ENCODE results near the gene CHAT. TPM values are rescaled to one million over a fixed set of nuclear protein-coding genes. Genes with fewer than 3 reads are reported as not detected.

The CHAT gene
- total RNA-seq, 2 donors from 2014 or later, result 0.26 TPM; not detected in 1

GRCh38 chr10:49627644-49628247, 13.9 kb downstream of the CHAT start:
- H3K4me3 ChIP-seq, result no peak overlapping the region
- no peak for ATAC-seq
- no peaks in the 10 kb centered on the region for H3K9me3 ChIP-seq
- intact Hi-C loops (cut with DNase I), result no loop called here
- no peak for DNase-seq
- H3K27me3 ChIP-seq, result no peaks in the 10 kb centered on the region
- TF ChIP-seq CTCF (IDR thresholded peaks at IDR 0.05), result no peak
- TF ChIP-seq POLR2A (IDR thresholded peaks at IDR 0.05), result no peak
- 80 to 81% methylated on average over 17 of the region's 18 CpGs for WGBS, 2 donors
- no peaks in the 10 kb centered on the region for H3K4me1 ChIP-seq
- no peaks in the 10 kb centered on the region for H3K36me3 ChIP-seq (replicated peaks in 1 of 2; ENCODE audit: insufficient read depth in 1 of 2, low read depth in 2 of 2)
- no peak overlapping the region for H3K27ac ChIP-seq

- Histone ChIP-seq H3K27ac (no peak overlapping the region), H3K27me3 (no peaks in the 10 kb centered on the region), H3K9me3 (no peaks in the 10 kb centered on the region), H3K36me3 (replicated peaks in 1 of 2; ENCODE audit: insufficient read depth in 1 of 2, low read depth in 2 of 2) (no peaks in the 10 kb centered on the region), H3K4me1 (no peaks in the 10 kb centered on the region), H3K4me3 (no peak overlapping the region)
- WGBS, 2 donors, result 82 to 92% methylated on average over 7 to 8 of the region's 8 CpGs
- ATAC-seq (no peak), DNase-seq (no peak)
- intact Hi-C loops (cut with DNase I), result no loop called here
- no peak for TF ChIP-seq CTCF (IDR thresholded peaks at IDR 0.05)
- TF ChIP-seq POLR2A (IDR thresholded peaks at IDR 0.05), result no peak
These were observed 14.8 kb downstream of the CHAT start for GRCh38 chr10:49628599-49628998.

GRCh38 chr10:49629431-49629881, 15.6 kb downstream of the CHAT start:
- ATAC-seq (no peak), DNase-seq (no peak)
- intact Hi-C loops (cut with DNase I), result no loop called here
- H3K27ac ChIP-seq, result no peak overlapping the region
- WGBS, 2 donors, result 56 to 75% methylated on average over 9 of the region's 9 CpGs
- no peak overlapping the region for H3K4me3 ChIP-seq
- H3K27me3 ChIP-seq, result no peaks in the 10 kb centered on the region
- no peaks in the 10 kb centered on the region for H3K4me1 ChIP-seq
- TF ChIP-seq CTCF (IDR thresholded peaks at IDR 0.05) (no peak), POLR2A (IDR thresholded peaks at IDR 0.05) (no peak)
- no peaks in the 10 kb centered on the region for H3K36me3 ChIP-seq (replicated peaks in 1 of 2; ENCODE audit: insufficient read depth in 1 of 2, low read depth in 2 of 2)
- no peaks in the 10 kb centered on the region for H3K9me3 ChIP-seq

- DNase-seq (no peak), ATAC-seq (no peak)
- Histone ChIP-seq H3K4me3 (no peak overlapping the region), H3K4me1 (no peaks in the 10 kb centered on the region), H3K27me3 (no peaks in the 10 kb centered on the region), H3K9me3 (no peaks in the 10 kb centered on the region), H3K36me3 (replicated peaks in 1 of 2; ENCODE audit: insufficient read depth in 1 of 2, low read depth in 2 of 2) (no peaks in the 10 kb centered on the region), H3K27ac (no peak overlapping the region)
- TF ChIP-seq CTCF (IDR thresholded peaks at IDR 0.05), result no peak
- TF ChIP-seq POLR2A (IDR thresholded peaks at IDR 0.05), result no peak
- intact Hi-C loops (cut with DNase I), result no loop called here
- WGBS, 2 donors, result 84 to 86% methylated on average over 6 of the region's 6 CpGs
These were observed 18.1 kb downstream of the CHAT start for GRCh38 chr10:49631975-49632374.

Measured in body of pancreas (tissue), 4 donors.